NT2/D1 (cell line): ENCODE results near the gene TMPRSS13.

Experiments used
- SUZ12 ChIP-seq: IDR thresholded peaks from 2 replicates; pipeline ENCODE4 v1.6.1; 2011; ENCODE audit not compliant: insufficient read length, insufficient read depth; ENCODE audit errors: extremely low read depth
- YY1 ChIP-seq: IDR thresholded peaks from 2 replicates; pipeline ENCODE4 v1.6.1; 2011; ENCODE audit not compliant: insufficient read length, insufficient read depth
- ZNF274 ChIP-seq: IDR thresholded peaks from 2 replicates; pipeline ENCODE4 v1.6.1; 2011; ENCODE audit warnings: mild to moderate bottlenecking, low read depth, low read length

- TF ChIP-seq ZNF274 (no peak), YY1 (no peak), SUZ12 (no peak)
Measured at GRCh38 chr11:117913736-117914397, 15.3 kb downstream of the TMPRSS13 start.
